Measurements from ENCODE around the gene ACR. TPM values are rescaled to one million over a fixed set of nuclear protein-coding genes. Genes with fewer than 3 reads are reported as not detected.

Gene ACR
- total and polyA plus RNA-seq, 2 of the 13 experiments (the other 11 are each of a cell fraction or from before 2014, with no cell fraction given): 0.15 TPM; not detected in 1

DNA sequence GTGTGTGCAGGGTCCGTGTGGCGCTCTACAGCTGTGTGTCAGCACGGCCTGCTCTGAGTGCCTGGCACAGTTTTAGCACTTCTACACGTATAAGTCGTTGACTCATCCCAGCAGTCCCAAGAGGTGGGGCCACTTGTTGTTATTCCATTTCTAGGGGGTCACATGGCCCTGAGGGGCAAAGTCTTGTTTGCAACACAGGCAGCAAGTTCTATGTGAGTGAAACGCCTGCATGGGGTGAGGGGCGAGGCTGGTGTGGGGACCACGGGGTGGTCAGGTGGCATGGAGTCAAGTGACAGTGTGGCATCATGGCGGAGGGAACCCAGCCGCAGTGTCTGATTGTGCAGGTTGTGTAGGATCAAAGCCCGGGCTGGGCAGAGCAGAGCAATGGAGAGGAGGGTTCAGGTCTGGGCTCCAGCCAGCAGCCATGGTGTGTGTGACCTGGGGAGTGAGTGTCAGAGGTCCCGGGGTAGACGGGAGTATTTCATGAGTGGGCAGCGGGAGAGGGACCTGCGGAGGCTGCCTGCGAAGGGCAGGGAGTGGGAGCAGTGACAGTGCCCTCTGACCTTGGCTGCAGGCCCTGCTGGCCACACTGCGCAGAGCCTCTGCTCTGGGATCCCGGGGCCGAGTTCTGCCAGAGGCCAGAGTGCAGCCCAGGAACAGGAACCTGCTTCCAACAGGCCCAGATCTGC is 37.5 kb upstream of the ACR start (continued):
- TF ChIP-seq ZNF780A (CRISPR knock-in tag; IDR thresholded peaks at IDR 0.05) (no peak), ZNF510 (CRISPR knock-in tag; IDR thresholded peaks at IDR 0.05; ENCODE audit: low read depth) (0 out of 2 replicates have a peak, but pooled peaks have one; percentile 12), FOXA1 (IDR thresholded peaks at IDR 0.05) (no peak), FOXA1 (CRISPR knock-in tag; IDR thresholded peaks at IDR 0.05) (peak; percentile 49), MTA3 (CRISPR knock-in tag; IDR thresholded peaks at IDR 0.05) (no peak), CREB1 (IDR thresholded peaks at IDR 0.05) (peak; percentile 59; the same call in 1 of the 2 replicates), CREB1 (CRISPR knock-in tag; IDR thresholded peaks at IDR 0.05) (no peak), ZNF326 (CRISPR knock-in tag; IDR thresholded peaks at IDR 0.05; ENCODE audit: borderline replicate concordance) (no peak), RFX1 (IDR thresholded peaks at IDR 0.05) (no peak), ATM (IDR thresholded peaks at IDR 0.05; ENCODE audit: borderline replicate concordance) (no peak), ZC3H4 (CRISPR knock-in tag; IDR thresholded peaks at IDR 0.05; ENCODE audit: borderline replicate concordance) (no peak; the same call in 1 of the 2 replicates), ZNF589 (CRISPR knock-in tag; conservative IDR thresholded peaks at IDR 0.05) (no peak), ZFP37 (CRISPR knock-in tag; IDR thresholded peaks at IDR 0.05; ENCODE audit: borderline replicate concordance) (no peak), SMAD3 (CRISPR knock-in tag; IDR thresholded peaks at IDR 0.05) (peak; percentile 79), ZNF335 (CRISPR knock-in tag; IDR thresholded peaks at IDR 0.05) (no peak; the same call in 1 of the 2 replicates), ZNF34 (CRISPR knock-in tag; IDR thresholded peaks at IDR 0.05; ENCODE audit: borderline replicate concordance) (no peak), HDAC6 (IDR thresholded peaks at IDR 0.05; ENCODE audit: low read depth, low read length) (no peak)
- TF ChIP-seq, protein P1, sequence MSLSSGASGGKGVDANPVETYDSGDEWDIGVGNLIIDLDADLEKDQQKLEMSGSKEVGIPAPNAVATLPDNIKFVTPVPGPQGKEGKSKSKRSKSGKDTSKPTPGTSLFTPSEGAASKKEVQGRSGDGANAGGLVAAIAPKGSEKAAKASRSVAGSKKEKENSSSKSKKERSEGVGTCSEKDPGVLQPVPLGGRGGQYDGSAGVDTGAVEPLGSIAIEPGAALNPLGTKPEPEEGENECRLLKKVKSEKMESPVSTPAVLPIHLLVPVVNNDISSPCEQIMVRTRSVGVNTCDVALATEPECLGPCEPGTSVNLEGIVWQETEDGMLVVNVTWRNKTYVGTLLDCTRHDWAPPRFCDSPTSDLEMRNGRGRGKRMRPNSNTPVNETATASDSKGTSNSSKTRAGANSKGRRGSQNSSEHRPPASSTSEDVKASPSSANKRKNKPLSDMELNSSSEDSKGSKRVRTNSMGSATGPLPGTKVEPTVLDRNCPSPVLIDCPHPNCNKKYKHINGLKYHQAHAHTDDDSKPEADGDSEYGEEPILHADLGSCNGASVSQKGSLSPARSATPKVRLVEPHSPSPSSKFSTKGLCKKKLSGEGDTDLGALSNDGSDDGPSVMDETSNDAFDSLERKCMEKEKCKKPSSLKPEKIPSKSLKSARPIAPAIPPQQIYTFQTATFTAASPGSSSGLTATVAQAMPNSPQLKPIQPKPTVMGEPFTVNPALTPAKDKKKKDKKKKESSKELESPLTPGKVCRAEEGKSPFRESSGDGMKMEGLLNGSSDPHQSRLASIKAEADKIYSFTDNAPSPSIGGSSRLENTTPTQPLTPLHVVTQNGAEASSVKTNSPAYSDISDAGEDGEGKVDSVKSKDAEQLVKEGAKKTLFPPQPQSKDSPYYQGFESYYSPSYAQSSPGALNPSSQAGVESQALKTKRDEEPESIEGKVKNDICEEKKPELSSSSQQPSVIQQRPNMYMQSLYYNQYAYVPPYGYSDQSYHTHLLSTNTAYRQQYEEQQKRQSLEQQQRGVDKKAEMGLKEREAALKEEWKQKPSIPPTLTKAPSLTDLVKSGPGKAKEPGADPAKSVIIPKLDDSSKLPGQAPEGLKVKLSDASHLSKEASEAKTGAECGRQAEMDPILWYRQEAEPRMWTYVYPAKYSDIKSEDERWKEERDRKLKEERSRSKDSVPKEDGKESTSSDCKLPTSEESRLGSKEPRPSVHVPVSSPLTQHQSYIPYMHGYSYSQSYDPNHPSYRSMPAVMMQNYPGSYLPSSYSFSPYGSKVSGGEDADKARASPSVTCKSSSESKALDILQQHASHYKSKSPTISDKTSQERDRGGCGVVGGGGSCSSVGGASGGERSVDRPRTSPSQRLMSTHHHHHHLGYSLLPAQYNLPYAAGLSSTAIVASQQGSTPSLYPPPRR (CRISPR knock-in tag; IDR thresholded peaks at IDR 0.05; ENCODE audit: borderline replicate concordance): peak; percentile 66; the same call in 1 of the 2 replicates
- TF ChIP-seq, protein P2, sequence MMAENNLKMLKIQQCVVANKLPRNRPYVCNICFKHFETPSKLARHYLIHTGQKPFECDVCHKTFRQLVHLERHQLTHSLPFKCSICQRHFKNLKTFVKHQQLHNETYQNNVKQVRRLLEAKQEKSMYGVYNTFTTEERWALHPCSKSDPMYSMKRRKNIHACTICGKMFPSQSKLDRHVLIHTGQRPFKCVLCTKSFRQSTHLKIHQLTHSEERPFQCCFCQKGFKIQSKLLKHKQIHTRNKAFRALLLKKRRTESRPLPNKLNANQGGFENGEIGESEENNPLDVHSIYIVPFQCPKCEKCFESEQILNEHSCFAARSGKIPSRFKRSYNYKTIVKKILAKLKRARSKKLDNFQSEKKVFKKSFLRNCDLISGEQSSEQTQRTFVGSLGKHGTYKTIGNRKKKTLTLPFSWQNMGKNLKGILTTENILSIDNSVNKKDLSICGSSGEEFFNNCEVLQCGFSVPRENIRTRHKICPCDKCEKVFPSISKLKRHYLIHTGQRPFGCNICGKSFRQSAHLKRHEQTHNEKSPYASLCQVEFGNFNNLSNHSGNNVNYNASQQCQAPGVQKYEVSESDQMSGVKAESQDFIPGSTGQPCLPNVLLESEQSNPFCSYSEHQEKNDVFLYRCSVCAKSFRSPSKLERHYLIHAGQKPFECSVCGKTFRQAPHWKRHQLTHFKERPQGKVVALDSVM (CRISPR knock-in tag; IDR thresholded peaks at IDR 0.05): no peak
- TF ChIP-seq, protein P3, sequence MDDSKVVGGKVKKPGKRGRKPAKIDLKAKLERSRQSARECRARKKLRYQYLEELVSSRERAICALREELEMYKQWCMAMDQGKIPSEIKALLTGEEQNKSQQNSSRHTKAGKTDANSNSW (CRISPR knock-in tag; IDR thresholded peaks at IDR 0.05; ENCODE audit: borderline replicate concordance): peak; percentile 78; the same call in 1 of the 2 replicates
- TF ChIP-seq, protein P4, sequence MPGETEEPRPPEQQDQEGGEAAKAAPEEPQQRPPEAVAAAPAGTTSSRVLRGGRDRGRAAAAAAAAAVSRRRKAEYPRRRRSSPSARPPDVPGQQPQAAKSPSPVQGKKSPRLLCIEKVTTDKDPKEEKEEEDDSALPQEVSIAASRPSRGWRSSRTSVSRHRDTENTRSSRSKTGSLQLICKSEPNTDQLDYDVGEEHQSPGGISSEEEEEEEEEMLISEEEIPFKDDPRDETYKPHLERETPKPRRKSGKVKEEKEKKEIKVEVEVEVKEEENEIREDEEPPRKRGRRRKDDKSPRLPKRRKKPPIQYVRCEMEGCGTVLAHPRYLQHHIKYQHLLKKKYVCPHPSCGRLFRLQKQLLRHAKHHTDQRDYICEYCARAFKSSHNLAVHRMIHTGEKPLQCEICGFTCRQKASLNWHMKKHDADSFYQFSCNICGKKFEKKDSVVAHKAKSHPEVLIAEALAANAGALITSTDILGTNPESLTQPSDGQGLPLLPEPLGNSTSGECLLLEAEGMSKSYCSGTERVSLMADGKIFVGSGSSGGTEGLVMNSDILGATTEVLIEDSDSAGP (CRISPR knock-in tag; IDR thresholded peaks at IDR 0.05; ENCODE audit: borderline replicate concordance): peak; percentile 64

All from HepG2 (cell line).